MM.1S (cell line): ENCODE results near the gene LAGE3.
A peak's percentile ranks its signal among the peaks of the same experiment; 100 is the strongest.

ENCODE experiments used
- DNase-seq: peaks from one replicate; pipeline ENCODE4 v3.0.0-alpha.2; 2015
- H2AFZ ChIP-seq: fragments of 300-600 bp; sonication (generic); 2 replicates; pipeline ENCODE4 v1.6.0; 2016; ENCODE audit warnings: antibody characterized with exemption, low read length
- H3F3A ChIP-seq: fragments of 300-600 bp; sonication (generic); 2 replicates; pipeline ENCODE4 v1.6.1; 2016; ENCODE audit warnings: mild to moderate bottlenecking, antibody characterized with exemption, low read length, moderate library complexity, mixed read lengths; ENCODE audit not compliant: insufficient read depth
- H3K27ac ChIP-seq: fragments of 300-600 bp; sonication (generic); 2 replicates; pipeline ENCODE4 v1.5.1; 2016; ENCODE audit warnings: mild to moderate bottlenecking, low read length
- H3K27me3 ChIP-seq: fragments of 300-600 bp; sonication (generic); replicated peaks from 2 replicates; pipeline ENCODE4 v1.6.0; 2016; ENCODE audit warnings: low read length; ENCODE audit not compliant: insufficient read depth
- H3K36me3 ChIP-seq: fragments of 300-600 bp; sonication (generic); replicated peaks from 2 replicates; pipeline ENCODE4 v1.6.1; 2016; ENCODE audit warnings: mild to moderate bottlenecking, low read length, mixed read lengths; ENCODE audit not compliant: insufficient read depth
- H3K4me1 ChIP-seq: fragments of 300-600 bp; sonication (generic); 2 replicates; pipeline ENCODE4 v1.6.1; 2016; ENCODE audit warnings: low read length, mixed read lengths
- H3K4me2 ChIP-seq: fragments of 300-600 bp; sonication (generic); 2 replicates; pipeline ENCODE4 v1.6.0; 2016; ENCODE audit warnings: low read depth, low read length
- H3K4me3 ChIP-seq: fragments of 300-600 bp; sonication (generic); 2 replicates; pipeline ENCODE4 v1.5.1; 2016; ENCODE audit warnings: low read length, mixed read lengths
- H3K79me2 ChIP-seq: fragments of 300-600 bp; sonication (generic); 2 replicates; pipeline ENCODE4 v1.6.1; 2016; ENCODE audit warnings: mixed run types, low read length, mixed read lengths
- H3K9ac ChIP-seq: fragments of 300-600 bp; sonication (generic); 2 replicates; pipeline ENCODE4 v1.6.1; 2016; ENCODE audit warnings: low read length, mixed read lengths
- H3K9me2 ChIP-seq: fragments of 300-600 bp; sonication (generic); replicated peaks from 2 replicates; pipeline ENCODE4 v1.6.1; 2016; ENCODE audit warnings: mild to moderate bottlenecking, low read length, mixed read lengths; ENCODE audit not compliant: insufficient read depth
- H3K9me3 ChIP-seq: fragments of 300-600 bp; sonication (generic); replicated peaks from 2 replicates; pipeline ENCODE4 v1.6.1; 2016; ENCODE audit warnings: mild to moderate bottlenecking, low read length, mixed read lengths; ENCODE audit not compliant: insufficient read depth
- H4K20me1 ChIP-seq: fragments of 300-600 bp; sonication (generic); 2 replicates; pipeline ENCODE4 v1.6.1; 2016; ENCODE audit warnings: mild to moderate bottlenecking, low read length, moderate library complexity, mixed read lengths; ENCODE audit not compliant: insufficient read depth
- CTCF ChIP-seq: fragments of 300-600 bp; sonication (generic); IDR thresholded peaks from 2 replicates; pipeline ENCODE4 v1.5.1; 2016; ENCODE audit warnings: antibody characterized with exemption, low read length, mixed read lengths
- EZH2 ChIP-seq: fragments of 300-600 bp; sonication (generic); optimal IDR thresholded peaks from 2 replicates; pipeline ENCODE3; 2017; ENCODE audit warnings: low read depth, mild to moderate bottlenecking, antibody characterized with exemption, low read length, mixed read lengths
- EZH2phosphoT487 ChIP-seq: fragments of 300-600 bp; sonication (generic); IDR thresholded peaks from 2 replicates; pipeline ENCODE4 v1.6.1; 2018; ENCODE audit warnings: antibody characterized with exemption, low read length

The LAGE3 gene

GRCh38 chrX:154478728-154479622, at the start of gene LAGE3:
Gene LAGE3 (minus strand): TSS chrX:154479281. CDS start chrX:154478915, 366 bp downstream.
- no peak for TF ChIP-seq EZH2phosphoT487
- TF ChIP-seq CTCF: no peak
- H3K36me3 ChIP-seq: no peaks in the 10 kb centered on the region
- H3K27me3 ChIP-seq: no peaks in the 10 kb centered on the region
- H3F3A ChIP-seq: no peaks in the 10 kb centered on the region
- H3K27ac ChIP-seq: peak within 1 kb of the TSS; percentile 87
- DNase-seq: peak; percentile 87
- H3K9me2 ChIP-seq: no peaks in the 10 kb centered on the region
- H3K4me2 ChIP-seq: peak within 1 kb of the TSS; percentile 81
- H3K79me2 ChIP-seq: no peaks in the 10 kb centered on the region
- no peaks in the 10 kb centered on the region for H3K9me3 ChIP-seq
- H3K4me3 ChIP-seq: peak within 1 kb of the TSS; percentile 47
- H2AFZ ChIP-seq: peak within 1 kb of the TSS; percentile 72
- no peaks in the 10 kb centered on the region for H3K4me1 ChIP-seq
- H4K20me1 ChIP-seq: no peaks in the 10 kb centered on the region
- peak within 1 kb of the TSS; percentile 61 for H3K9ac ChIP-seq

GRCh38 chrX:154526901-154527675, 48.0 kb upstream of the LAGE3 start:
- Histone ChIP-seq H4K20me1 (no peaks in the 10 kb centered on the region), H3K9ac (peak overlapping the region; percentile 14; the same call in 1 of the 2 replicates), H3K36me3 (no peaks in the 10 kb centered on the region), H3K4me2 (peak overlapping the region; percentile 57; the same call in 1 of the 2 replicates), H2AFZ (peak overlapping the region; percentile 59), H3K9me3 (no peaks in the 10 kb centered on the region), H3K9me2 (no peaks in the 10 kb centered on the region), H3K4me1 (no peaks in the 10 kb centered on the region), H3K27ac (no peak overlapping the region), H3K27me3 (no peaks in the 10 kb centered on the region), H3F3A (no peaks in the 10 kb centered on the region), H3K79me2 (no peaks in the 10 kb centered on the region), H3K4me3 (0 out of 2 replicates have a peak overlapping the region, but pooled peaks have one; percentile 24)
- TF ChIP-seq EZH2phosphoT487: no peak
- TF ChIP-seq CTCF: peak; percentile 42
- TF ChIP-seq EZH2: no peak
- DNase-seq: peak; percentile 61

- no peak for DNase-seq
- no peak overlapping the region for H2AFZ ChIP-seq
- no peaks in the 10 kb centered on the region for H3K79me2 ChIP-seq
- H3K27me3 ChIP-seq: no peaks in the 10 kb centered on the region
- no peaks in the 10 kb centered on the region for H3K9me2 ChIP-seq
- no peaks in the 10 kb centered on the region for H4K20me1 ChIP-seq
- H3K9ac ChIP-seq: no peak overlapping the region
- no peak overlapping the region for H3K27ac ChIP-seq
- H3F3A ChIP-seq: no peaks in the 10 kb centered on the region
- H3K4me2 ChIP-seq: no peak overlapping the region
- H3K36me3 ChIP-seq: no peaks in the 10 kb centered on the region
- no peak overlapping the region for H3K4me3 ChIP-seq
- no peaks in the 10 kb centered on the region for H3K4me1 ChIP-seq
- H3K9me3 ChIP-seq: no peaks in the 10 kb centered on the region
- TF ChIP-seq EZH2phosphoT487: no peak
- TF ChIP-seq EZH2: no peak
- no peak for TF ChIP-seq CTCF
Measured at GRCh38 chrX:154525606-154526490, 46.8 kb upstream of the LAGE3 start.
